Astrocyte of the spinal cord (primary cell): ENCODE data around the gene PIGBOS1.

ENCODE experiments used
- DNase-seq: peaks from one replicate; pipeline ENCODE4 v3.0.0; 2011; ENCODE audit warnings: low read depth, low spot score
- H3K4me3 ChIP-seq: 2 replicates; pipeline ENCODE4 v1.5.1; 2011; ENCODE audit warnings: low read depth, mild to moderate bottlenecking, low read length, moderate library complexity
- in situ Hi-C: cut with HindIII; loops from 2 replicates; pipeline ENCODE4 v1.10.0; 2017; ENCODE audit warnings: low sequenced_read_pairs
- TF ChIP-seq, protein P1 (sequence below): IDR thresholded peaks from 2 replicates; pipeline ENCODE4 v1.5.1; 2012; ENCODE audit warnings: low read depth, mild to moderate bottlenecking, low read length, inconsistent platforms

The PIGBOS1 gene

DNA sequence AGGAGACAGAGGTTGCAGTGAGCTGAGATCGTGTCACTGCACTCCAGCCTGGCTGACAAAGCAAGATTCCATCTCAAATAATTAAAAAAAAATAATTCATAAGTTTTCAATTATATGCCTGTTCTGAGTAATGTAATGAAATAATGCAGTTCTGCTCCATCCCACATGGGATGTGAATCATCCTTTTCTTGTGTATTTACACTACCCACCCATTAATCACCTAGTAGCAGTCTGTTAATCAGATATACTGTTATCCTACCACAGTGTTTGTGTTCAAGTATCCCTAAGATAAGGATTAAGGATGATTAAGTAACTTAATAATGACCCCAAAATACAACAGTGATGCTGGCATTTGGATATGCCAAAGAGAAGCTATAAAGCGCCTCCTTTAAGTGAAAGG is 38.9 kb upstream of the PIGBOS1 start:
- H3K4me3 ChIP-seq, result no peak overlapping the region
- in situ Hi-C loops, result no loop called here
- DNase-seq, result no peak
- TF ChIP-seq, protein P1, sequence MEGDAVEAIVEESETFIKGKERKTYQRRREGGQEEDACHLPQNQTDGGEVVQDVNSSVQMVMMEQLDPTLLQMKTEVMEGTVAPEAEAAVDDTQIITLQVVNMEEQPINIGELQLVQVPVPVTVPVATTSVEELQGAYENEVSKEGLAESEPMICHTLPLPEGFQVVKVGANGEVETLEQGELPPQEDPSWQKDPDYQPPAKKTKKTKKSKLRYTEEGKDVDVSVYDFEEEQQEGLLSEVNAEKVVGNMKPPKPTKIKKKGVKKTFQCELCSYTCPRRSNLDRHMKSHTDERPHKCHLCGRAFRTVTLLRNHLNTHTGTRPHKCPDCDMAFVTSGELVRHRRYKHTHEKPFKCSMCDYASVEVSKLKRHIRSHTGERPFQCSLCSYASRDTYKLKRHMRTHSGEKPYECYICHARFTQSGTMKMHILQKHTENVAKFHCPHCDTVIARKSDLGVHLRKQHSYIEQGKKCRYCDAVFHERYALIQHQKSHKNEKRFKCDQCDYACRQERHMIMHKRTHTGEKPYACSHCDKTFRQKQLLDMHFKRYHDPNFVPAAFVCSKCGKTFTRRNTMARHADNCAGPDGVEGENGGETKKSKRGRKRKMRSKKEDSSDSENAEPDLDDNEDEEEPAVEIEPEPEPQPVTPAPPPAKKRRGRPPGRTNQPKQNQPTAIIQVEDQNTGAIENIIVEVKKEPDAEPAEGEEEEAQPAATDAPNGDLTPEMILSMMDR, result no peak

DNA sequence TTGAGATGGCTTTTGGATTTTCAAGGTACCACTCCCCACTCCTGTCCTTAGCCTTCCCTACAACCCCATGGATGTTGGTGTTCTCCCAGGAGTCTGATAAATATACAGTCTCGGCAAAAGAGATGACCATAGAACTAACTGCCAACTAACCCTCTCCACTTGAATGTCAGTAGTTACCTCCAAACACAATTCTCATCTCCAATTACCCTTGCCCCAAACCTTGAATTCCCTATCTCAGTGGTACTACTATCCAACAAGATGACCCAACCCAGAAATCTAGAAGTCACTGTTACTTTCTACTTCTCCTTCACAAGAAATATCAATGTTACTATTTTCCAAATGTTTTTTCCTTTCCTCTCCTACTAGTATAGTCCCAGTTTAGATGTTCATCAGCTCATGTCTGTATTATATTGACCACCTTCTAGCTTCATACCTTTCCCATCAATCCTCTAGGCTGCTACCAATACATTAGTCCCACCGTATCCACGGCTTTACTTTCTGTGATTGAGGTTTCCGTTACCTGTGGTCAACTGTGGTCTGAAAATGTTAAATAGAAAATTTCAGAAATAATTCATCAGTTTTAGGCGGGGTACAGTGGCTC is 38.2 kb upstream of the PIGBOS1 start:
- in situ Hi-C loops, result no loop called here
- DNase-seq, result no peak
- TF ChIP-seq, protein P1, result no peak
- H3K4me3 ChIP-seq, result no peak overlapping the region

DNA sequence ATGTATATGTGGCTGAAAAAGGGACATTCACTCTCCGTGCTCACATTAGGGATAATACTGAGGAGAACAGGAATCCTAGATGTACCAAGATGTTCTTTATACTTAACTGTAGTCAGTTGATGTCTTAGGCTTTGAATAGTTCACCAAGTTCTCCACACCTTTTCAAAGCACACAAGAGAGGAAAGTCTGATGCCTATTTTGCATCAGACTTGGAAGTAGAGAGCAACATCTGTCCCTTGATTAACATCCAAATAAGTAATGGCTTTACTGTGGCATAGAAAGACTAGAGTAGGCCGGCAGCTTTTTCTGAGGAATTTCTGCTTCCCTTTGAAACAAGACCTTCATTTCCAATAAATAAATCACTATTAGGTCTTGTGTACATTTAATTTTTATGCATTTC is 34.1 kb upstream of the PIGBOS1 start:
- no peak overlapping the region for H3K4me3 ChIP-seq
- no peak for DNase-seq
- in situ Hi-C loops, result no loop called here
- TF ChIP-seq, protein P1, result no peak

DNA sequence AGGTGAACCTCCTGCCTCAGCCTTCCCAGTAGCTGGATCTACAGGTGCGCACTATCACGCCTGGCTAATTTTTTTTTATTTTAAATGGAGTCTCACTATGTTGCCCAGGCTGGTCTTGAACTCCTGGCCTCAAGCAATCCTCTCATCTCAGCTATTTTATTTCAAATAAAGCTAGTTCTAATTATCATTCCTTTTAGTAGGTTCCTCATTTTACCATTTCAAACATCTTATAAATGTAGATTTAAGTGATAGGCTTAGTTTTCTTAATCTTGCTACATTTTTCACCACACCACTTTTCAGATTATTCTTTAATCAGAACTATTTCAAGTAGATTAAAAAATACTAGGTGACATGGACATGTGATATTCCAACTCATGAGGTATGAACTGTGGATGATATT is 30.4 kb upstream of the PIGBOS1 start:
- DNase-seq, result no peak
- in situ Hi-C loops, result no loop called here
- no peak overlapping the region for H3K4me3 ChIP-seq
- TF ChIP-seq, protein P1, result no peak

DNA sequence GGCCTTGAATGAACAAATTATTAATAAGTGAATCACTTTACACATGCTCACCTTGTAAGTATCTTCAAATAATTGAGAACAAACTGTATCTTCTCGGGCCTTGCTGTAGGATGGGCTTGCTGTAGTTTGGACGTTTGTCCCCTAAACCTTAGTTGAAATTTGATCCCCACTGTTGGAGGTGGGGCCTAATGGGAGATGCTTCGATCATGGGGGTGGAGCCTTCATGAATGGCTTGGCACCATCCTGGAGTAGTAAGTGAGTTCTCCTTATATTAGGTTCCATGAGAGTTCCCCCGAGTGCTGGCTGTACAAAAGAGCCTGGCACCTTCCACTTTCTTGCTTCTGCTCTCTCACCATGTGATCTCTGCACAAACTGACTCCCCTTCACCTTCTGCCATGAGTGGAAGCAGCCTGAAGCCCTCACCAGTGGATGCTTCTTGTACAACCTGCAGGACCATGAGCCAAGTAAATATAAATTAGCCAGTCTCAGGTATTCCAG is 29.4 kb upstream of the PIGBOS1 start:
- in situ Hi-C loops, result no loop called here
- DNase-seq, result no peak
- TF ChIP-seq, protein P1, result no peak
- H3K4me3 ChIP-seq, result no peak overlapping the region

DNA sequence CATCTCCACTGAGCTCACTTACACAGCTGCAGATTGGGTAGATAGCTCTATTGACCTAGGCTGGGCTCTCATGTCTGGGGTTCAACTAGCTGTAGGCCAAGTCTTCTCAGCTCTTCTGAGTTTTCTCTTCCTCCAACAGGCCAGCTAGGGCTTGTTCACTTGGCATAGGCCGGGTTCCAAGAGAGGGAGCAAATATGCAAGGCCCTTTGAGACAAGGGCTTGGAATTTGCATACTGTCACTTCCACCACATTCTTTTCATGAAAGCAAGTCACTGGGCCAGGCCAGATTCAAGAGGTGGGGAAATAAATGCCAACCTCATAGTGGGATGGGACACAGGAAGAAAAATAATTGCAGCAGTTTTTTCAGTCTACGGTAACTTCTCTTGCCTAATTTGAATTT is 25.3 kb upstream of the PIGBOS1 start:
- no peak for DNase-seq
- in situ Hi-C loops, result no loop called here
- no peak overlapping the region for H3K4me3 ChIP-seq
- TF ChIP-seq, protein P1, result no peak
